HG02943 (cell line): Measurements from ENCODE around the gene ZNF77.
"Not testable (repeated sequence)": the region's sequence is repeated elsewhere in the genome, so short reads cannot be mapped to it uniquely, and the experiment has no call there.

Source experiments
- ATAC-seq: cut with Tn5 transposase; IDR thresholded peaks from one replicate; pipeline ENCODE4 v1.9.1; 2021; ENCODE audit warnings: mild to moderate bottlenecking, low read depth, moderate library complexity; ENCODE audit not compliant: unreplicated experiment

ZNF77 gene

DNA sequence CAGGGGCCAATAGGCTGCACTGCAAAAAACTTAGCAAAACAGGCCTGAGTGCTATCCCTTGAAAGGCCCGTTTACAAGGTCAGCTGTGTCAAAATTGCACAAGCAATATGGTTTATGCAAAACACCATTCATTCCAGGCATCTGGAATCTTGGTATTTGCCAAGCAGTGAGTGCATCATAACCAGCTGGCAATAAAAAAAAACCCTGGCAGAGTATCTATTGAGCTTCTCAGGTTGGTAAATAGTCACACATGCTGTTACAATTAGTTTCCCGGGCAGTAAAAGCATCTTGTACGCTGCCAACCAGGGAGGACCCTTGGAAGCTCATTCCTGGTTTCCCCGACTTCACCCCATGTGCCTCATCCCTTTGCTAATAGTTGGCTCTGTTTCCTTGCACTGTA is 21.3 kb downstream of the ZNF77 start:
- no peak for ATAC-seq

DNA sequence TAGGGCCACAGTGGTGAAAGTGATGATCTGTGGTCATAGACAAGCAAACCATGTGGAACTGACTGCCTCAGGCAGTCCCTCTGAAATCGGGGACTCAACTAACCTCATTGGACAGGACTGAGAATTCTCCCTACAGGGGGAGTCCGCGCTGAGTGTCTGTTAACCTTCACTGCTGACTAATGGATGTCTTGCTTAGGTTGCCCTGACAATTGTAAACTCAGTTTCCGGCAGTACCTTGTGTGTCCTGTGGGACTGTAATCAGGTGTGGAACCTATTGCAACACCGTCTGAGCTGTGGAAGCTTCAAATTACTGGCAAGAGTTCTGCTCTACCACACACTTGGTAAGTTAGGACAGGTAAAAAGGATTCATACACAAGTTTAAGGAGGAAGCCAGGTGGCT is 21.8 kb downstream of the ZNF77 start:
- ATAC-seq = no peak

DNA sequence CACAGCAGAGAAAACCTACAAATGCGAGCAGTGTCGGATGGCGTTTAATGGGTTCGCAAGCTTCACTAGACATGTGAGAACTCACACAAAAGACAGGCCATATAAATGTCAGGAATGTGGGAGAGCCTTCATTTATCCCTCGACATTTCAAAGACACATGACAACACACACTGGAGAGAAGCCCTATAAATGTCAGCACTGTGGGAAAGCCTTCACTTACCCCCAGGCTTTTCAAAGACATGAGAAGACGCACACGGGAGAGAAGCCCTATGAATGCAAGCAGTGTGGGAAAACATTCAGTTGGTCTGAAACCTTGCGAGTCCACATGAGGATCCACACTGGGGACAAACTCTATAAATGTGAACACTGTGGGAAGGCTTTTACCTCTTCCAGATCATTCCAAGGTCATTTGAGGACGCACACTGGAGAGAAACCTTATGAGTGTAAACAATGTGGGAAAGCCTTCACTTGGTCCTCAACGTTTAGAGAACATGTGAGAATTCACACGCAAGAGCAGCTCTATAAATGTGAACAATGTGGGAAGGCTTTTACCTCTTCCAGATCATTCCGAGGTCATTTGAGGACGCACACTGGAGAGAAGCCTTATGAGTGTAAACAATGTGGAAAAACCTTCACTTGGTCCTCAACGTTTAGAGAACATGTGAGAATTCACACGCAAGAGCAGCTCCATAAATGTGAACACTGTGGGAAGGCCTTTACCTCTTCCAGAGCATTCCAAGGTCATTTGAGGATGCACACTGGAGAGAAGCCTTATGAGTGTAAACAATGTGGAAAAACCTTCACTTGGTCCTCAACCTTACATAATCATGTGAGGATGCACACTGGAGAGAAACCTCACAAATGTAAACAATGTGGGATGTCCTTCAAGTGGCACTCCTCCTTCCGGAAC is 27.2 kb downstream of the ZNF77 start:
- no peak for ATAC-seq

DNA sequence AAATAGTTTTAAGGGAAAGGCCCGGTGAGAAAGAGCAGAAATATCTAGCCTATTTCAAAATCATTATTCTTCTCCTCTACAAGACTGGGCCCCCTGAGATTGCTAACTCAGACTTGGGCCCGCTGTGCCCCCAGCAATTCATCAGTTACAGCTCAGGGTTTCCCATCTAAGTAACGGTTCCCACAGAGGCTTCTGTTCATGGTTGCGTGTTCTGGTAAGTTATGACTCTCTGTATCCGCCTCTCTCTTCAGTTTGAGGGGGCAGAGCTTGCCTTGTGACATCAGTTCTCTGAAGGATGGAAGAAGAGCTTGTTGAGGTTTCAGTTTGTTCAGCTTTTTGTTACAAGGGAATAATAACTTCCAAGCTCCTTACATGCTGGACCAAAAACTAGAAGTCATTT is 32.5 kb downstream of the ZNF77 start:
- ATAC-seq = no peak

DNA sequence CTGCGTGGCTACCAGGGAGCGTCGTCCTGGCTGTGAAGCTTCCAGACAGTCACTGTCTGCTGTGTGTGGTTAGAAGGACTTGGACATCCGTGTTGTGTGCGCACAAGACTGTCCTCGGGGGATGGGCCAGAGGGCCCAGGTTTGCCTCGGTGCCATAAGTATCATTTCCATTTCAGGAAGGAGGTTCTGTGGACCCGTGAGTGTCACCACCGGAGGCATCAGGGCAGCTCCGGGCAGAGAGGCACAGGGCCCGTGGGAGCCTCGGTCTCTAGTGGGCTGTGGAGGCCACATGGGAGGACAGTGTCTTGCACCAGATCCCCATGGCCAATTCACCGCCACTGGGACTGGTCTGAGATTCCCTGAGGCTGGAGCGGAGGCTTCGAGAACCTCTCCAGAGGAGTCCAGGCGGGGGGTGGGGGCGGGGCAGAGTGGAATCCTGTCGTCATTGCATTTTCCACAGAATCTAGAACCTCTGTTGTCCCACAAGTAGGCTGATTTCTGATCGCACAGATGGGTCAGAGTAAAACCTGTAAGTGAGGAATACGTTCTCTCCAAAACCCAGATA is 38.1 kb downstream of the ZNF77 start:
- no peak for ATAC-seq

DNA sequence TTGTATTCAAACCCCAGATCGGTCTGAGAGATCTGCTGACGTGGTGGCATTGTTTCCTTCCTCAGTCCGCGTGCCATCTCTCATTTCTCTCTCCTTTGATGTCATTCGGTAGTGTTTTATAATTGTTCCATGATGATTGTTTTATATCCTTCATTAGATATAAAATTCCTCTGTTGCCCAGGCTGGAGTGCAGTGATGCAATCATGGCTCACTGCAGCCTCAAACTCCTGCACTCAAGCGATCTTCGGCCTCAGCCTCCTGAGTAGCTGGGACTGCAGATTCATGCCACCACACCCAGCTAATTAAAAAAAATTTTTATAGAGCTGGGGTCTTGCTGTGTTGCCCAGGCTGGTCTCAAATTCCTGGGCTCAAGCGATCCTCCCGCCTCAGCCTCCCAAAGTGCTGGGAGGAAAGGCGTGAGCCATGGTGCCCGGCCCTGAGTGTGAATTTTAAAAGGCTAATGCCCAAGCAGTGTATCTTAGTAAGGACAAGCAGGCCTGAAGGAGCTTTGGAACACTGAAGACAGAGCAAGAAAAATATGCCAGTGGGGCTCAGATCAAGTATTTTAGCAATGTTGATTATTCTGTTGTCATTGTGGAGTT is 38.8 kb downstream of the ZNF77 start:
- no peak for ATAC-seq

DNA sequence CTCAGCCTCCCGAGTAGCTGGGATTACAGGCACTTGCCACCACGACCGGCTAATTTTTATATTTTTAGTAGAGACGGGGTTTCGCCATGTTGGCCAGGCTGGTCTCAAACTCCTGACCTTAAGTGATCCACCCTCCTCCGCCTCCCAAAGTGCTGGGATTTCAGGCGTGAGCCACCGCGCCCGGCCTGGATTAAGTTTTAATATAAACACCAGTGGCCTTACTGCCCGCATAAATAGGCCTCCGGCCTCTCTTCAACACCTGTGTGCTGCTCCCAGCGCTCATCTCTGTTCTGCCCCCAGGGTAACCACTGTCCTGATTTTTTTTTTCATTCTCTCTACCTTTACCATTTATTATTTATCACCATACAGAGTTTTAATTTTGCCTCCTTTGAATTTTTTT is 41.4 kb downstream of the ZNF77 start:
- ATAC-seq = not testable (repeated sequence)

DNA sequence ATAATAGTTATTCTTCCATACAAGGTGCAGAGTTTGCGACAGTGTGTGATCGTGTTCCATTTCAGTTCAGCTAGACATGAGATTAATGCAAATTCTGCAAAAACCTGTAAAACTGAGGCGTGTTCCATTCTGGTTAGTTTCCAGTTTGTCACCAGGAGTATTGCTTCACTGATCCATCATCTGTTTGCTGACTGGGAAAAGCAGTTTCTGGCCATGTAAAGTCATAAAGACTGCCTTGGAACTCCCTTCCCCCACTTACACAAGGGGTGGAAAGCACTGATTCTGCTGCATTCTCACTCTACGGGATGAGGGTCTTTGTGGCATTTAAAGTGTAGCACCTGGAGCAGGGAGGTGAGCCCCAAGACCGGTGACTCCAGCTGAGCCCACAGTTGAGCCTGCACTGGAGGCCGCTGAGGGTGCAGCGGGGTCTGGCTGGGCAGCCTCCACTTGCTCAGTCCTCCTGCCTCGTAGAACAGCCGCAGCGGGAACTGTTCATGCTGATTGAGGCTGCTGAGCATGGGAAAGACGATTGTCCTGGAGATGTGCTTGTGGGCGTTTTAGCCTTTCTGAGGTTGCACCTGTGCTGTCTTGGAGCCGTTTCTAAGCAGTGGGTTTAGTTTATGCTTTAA is 42.1 kb downstream of the ZNF77 start:
- no peak for ATAC-seq

DNA sequence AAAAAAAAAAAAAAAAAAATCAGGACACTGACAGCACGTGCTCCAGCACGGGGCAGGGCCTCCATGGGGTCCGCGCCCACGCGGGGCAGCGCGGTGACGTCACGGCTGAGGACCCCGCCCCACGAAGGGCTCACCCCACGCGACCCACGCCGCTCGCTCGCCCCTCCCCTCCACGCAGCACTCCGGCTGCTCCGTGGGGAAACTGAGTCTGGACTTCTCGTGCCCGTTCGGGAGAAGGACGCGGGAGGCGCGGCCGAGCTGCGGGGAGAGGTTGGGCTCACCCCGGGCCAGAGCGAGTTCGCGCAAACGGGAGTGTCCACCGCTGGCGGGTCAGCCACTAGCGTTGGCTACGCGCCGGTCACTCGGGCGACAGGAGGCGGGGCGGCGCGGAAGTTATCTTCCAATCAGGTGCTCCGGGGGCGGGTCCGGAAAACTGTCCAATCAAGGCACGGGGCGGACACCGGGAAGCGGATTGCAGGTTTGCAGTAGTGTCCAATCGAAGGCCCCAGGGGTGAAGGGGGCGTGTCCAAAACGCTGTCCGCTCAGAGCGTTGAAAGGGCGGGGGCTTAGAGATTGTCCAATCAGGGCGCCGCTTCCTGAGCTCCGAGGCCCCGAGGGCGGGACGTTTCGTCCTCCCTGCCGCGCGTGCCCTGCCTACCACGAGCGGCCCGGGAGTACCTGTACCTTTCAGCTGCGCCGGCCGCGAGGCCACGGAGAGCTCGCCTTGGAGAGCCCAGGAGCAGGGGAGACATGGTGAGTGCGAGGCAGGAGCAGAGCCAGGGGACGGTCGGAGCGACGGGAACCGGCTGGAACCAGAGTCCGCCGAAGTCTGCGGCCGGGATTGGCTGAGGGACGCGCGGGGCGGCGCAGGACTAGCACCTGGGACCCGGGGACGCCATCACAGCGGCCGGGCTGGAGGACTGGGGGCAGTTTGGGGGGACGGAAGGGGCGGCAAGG is 44.2 kb downstream of the ZNF77 start, which contains the start of gene ZNF57:
Gene ZNF57, plus strand, starts transcription at position 633 of the 957 bp plus-strand sequence. Its CDS starts 118 bp downstream, at position 751.
- peak; percentile 93 for ATAC-seq

DNA sequence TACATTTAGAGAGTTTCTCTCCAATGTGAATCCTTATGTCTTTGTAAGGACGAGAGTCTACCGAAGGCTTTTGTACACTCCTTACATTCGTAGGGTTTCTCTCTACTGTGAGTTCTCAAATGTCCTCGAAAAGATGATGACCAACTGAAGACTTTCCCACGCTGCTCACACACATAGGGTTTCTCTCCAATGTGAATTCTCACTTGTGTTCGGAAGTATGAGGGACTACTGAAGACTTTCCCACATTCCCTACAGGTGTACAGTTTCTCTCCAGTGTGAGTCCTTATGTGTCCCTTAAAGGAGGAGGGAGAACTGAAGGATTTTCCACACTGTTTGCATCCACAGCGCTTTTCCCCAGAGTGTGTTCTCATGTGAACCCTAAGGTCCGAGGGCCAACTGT is 48.1 kb downstream of the ZNF77 start:
- ATAC-seq = no peak

DNA sequence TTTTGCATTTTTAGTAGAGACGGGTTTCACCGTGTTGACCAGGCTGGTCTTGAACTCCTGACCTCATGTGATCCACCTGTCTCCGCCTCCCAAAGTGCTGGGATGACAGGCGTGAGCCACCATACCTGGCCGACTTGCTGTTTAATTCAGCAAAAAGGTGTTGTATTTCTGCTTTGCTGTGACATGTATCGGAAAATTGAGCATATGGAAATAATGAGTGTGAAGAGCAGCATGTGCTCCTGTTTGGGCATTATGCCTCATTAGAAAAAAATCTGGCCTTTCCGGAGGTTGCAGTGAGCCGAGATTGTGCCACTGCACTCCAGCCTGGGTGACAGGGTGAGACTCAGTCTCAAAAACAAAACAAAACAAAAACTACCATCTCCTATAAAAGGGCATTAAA is 54.2 kb downstream of the ZNF77 start:
- not testable (repeated sequence) for ATAC-seq

DNA sequence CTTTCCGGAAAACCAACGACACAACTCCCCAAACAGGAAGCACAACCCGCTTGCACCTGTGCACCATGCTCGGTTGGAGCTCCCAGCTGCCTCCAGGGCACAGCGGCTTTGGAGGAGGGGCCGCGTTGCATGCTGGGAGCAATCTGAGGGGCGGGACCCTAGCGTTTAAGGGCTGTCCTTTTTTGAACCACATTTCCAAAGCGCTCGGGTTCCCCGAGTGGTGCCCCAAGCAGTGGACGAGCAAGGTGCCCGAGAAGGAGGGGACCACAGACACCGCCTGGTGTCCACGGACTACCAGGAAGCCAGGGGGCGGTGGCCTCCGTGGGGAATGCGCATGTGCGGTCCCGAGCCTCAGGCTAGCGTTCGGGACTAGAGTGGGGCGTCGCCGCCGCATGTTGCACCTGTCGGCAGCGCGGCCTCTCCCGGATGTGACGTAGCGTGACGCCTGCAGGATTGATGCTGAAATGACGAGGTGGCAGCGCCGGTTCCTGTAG is 56.0 kb downstream of the ZNF77 start:
- no peak for ATAC-seq

DNA sequence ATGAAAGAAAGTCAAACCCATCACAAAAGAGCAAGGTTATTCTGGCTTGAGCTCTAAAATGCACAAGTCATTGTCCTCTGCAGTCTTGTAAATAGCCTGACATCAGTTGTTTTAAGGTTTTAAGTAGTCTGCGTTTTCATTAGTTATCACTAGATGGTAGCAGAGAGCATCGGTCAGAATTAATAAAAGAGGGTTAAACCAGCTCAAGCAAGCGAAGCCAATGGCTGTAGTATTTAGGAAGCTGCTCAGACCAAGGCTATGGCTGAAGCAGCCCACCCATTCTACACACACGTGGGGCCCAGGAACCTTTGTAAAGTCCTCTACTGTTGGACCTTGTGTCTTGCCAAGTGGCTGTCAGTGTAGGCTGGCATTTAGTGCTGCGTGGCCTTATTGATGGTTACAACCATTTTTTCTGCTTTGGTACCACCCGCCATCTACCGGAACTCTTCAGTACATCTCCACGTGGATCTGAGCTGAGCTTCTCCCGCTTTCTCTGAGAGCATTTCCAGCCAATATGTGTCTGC is 57.3 kb downstream of the ZNF77 start:
- no peak for ATAC-seq

DNA sequence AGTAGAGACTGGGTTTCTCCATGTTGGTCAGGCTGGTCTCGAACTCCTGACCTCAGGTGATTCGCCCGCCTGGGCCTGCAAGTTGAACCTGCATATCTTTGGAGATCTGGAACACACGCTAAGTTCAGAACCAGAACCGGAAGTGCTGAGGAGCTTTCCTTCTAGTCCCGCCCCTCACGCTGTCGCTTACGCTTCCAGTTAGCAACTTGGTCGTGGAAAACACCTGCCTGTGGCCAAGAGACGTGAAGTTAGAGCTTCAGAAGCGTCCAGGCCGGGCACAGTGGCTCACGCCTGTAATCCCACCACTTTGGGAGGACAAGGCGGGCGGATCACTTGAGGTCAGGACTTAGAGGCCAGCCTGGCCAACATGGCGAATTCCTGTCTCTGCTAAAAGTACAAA is 59.0 kb downstream of the ZNF77 start:
- ATAC-seq = no peak

DNA sequence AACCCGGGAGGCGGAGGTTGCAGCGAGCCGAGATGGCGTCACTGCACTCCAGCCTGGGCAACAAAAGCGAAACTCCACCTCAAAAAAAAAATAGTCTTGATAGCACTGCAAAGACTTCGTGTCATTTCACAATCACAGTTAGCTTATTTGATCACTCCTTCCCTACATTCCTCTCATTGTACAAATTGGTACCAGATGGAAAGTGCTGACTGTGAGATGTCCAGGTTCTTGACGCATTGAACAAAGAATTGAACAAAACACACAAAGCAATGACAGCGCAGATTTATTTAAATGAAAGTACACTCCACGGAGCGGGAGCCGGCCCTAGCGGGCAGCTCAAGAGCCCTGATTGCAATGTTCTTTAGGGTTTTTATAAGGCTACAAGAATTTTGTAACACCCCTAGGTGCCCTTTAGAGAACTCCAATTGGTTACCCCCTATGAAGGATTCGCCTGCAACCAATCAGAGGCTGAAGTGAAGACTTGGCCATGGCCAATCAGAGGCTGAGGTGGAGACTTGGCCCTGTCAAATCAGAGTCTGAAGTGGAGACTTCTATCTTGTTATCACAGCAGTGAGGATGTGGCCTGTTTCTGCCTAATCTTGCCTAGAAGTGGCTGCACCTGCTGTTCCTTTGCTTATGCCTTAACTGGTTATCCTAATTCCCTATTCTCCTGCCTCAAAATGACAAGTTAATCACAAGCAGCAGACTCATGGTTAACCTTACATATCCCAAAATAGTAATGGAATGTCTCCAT is 60.9 kb downstream of the ZNF77 start:
- no peak for ATAC-seq
